ENCODE data around the gene PLCG2. TPM values are rescaled to one million over a fixed set of nuclear protein-coding genes. Genes with fewer than 3 reads are reported as not detected.
"Not testable (repeated sequence)": the region's sequence is repeated elsewhere in the genome, so short reads cannot be mapped to it uniquely, and the experiment has no call there.

The PLCG2 gene
- total RNA-seq, 1 donor = 0.43 TPM

DNA sequence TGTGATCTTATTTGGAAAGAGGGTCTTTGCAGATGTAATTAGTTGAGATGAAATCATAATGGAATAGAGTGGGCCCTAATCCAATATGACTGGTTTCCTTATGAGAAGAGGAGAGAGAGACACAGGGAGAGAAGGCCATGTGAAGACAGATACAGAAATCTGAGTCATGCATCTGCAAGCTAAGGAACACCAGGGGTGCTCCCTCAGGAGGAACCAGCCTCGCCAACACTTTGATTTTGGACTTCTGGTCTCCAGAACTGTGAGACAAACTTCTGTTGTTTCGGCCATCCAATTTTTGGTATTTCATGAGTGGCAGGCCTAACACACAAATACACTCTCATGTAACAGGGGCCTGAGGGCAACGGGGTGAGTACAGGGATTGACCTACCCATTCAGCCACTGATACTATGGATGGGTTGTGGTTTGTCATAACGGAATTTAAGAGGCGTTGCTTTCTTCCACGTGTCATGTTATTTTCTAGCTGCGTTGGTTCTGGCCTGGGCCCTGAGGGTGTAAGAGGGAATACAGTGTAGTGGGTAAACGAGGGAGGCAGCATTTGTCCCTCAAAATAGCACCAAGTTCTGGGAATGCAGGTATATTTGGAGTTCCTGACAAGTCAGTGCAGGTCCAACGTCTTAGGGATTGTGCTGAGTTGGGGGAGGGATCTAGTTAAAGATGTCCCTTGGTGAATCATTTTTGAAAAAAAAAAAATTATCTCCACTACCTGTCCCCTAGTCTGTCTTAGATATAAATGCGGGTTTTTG lies 17.7 kb downstream of the PLCG2 start:
- TF ChIP-seq CTCF (IDR thresholded peaks at IDR 0.05; ENCODE audit: insufficient read depth, low read depth, low read length) = no peak
- no peak for DNase-seq (ENCODE audit: low read depth)
- H3K4me3 ChIP-seq (ENCODE audit: low read depth, low read length) = no peak overlapping the region

GRCh38 chr16:81797443-81797842 lies 18.4 kb downstream of the PLCG2 start:
- no peak for DNase-seq (ENCODE audit: low read depth)
- no peak for TF ChIP-seq CTCF (IDR thresholded peaks at IDR 0.05; ENCODE audit: insufficient read depth, low read depth, low read length)
- no peak overlapping the region for H3K4me3 ChIP-seq (ENCODE audit: low read depth, low read length)

- no peak overlapping the region for H3K4me3 ChIP-seq (ENCODE audit: low read depth, low read length)
- no peak for TF ChIP-seq CTCF (IDR thresholded peaks at IDR 0.05; ENCODE audit: insufficient read depth, low read depth, low read length)
- DNase-seq (ENCODE audit: low read depth) = no peak
Observed at GRCh38 chr16:81798311-81799137, 19.4 kb downstream of the PLCG2 start.

GRCh38 chr16:81799138-81799504 lies 20.0 kb downstream of the PLCG2 start:
- DNase-seq (ENCODE audit: low read depth) = no peak
- TF ChIP-seq CTCF (IDR thresholded peaks at IDR 0.05; ENCODE audit: insufficient read depth, low read depth, low read length) = no peak
- H3K4me3 ChIP-seq (ENCODE audit: low read depth, low read length) = no peak overlapping the region

GRCh38 chr16:81801724-81802123 lies 22.6 kb downstream of the PLCG2 start:
- not testable (repeated sequence) for DNase-seq (ENCODE audit: low read depth); H3K4me3 ChIP-seq (ENCODE audit: low read depth, low read length)

DNA sequence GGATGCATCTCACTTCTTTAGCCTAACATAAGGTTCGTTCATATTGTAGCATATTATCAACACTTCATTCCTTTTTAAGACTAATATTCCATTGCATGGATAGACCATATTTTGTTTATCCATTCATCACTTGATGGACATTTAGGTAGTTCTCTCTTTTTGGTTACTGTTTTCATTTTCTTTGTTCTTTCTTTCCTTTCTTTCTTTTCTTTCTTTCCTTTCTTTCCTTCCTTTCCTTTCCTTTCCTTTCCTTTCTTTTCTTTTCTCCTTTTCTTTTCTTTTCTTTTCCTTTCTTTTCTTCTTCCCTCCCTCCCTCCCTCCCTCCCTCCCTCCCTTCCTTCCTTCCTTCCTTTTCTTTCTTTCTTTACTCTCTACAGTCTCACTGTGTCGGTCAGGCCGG lies 24.2 kb downstream of the PLCG2 start:
- DNase-seq (ENCODE audit: low read depth) = no peak
- no peak for TF ChIP-seq CTCF (IDR thresholded peaks at IDR 0.05; ENCODE audit: insufficient read depth, low read depth, low read length)
- H3K4me3 ChIP-seq (ENCODE audit: low read depth, low read length) = no peak overlapping the region

DNA sequence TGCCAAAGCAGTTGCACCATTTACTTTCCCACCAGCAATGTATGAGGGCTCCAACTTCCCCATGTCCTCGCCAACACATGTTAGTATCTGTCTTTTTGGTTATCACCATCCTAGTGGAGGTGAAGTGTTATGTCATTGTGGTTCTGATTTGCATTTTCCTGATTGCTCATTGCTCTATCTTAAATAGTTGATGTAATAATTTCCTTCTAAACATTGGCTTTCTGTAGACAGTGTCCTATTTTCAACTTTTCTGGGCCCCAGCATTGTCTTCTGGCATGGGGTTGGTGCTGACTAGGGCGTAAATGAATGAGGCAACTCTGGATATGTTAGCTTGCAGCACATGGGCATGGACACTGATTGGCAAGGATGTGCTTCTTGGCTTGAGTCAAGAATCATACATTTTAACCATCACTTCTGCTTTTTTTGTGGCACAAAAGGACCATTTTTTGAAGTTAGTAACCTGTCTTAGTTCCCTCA lies 25.1 kb downstream of the PLCG2 start:
- no peak for TF ChIP-seq CTCF (IDR thresholded peaks at IDR 0.05; ENCODE audit: insufficient read depth, low read depth, low read length)
- no peak for DNase-seq (ENCODE audit: low read depth)
- no peak overlapping the region for H3K4me3 ChIP-seq (ENCODE audit: low read depth, low read length)

Measured in fibroblast of villous mesenchyme (primary cell).